ENCODE measurements around the gene ITGB7. TPM values are rescaled to one million over a fixed set of nuclear protein-coding genes. Genes with fewer than 3 reads are reported as not detected.

The ITGB7 gene
- total and polyA plus RNA-seq, 9 of the 15 experiments (the other 6 are each of a cell fraction or from before 2014, with no cell fraction given): 0.06 to 2.0 (median 0.67) TPM

GRCh38 chr12:53213348-53213747, 6.3 kb upstream of the ITGB7 start (continued):
- TF ChIP-seq PYGO2 (tag; IDR thresholded peaks at IDR 0.05): no peak
- TF ChIP-seq NFATC3 (IDR thresholded peaks at IDR 0.05): no peak
- TF ChIP-seq KLF10 (CRISPR knock-in tag; IDR thresholded peaks at IDR 0.05): no peak
- no peak for TF ChIP-seq POLR3G (IDR thresholded peaks at IDR 0.05; ENCODE audit: extremely low read depth, insufficient read length, insufficient replicate concordance)
- TF ChIP-seq ZNF75A (CRISPR knock-in tag; IDR thresholded peaks at IDR 0.05): no peak
- no peak for TF ChIP-seq ZNF407 (IDR thresholded peaks at IDR 0.05; ENCODE audit: low read depth)
- 0 out of 4 replicates have a peak, but pooled peaks of 1 of the 2 experiments have one; percentile 12 for TF ChIP-seq TRIM24 (IDR thresholded peaks at IDR 0.05)
- TF ChIP-seq SNAPC5 (CRISPR knock-in tag; IDR thresholded peaks at IDR 0.05): no peak
- no peak for TF ChIP-seq ZBTB5 (IDR thresholded peaks at IDR 0.05)
- TF ChIP-seq GMEB1 (CRISPR knock-in tag; IDR thresholded peaks at IDR 0.05): no peak
- no peak for TF ChIP-seq TSC22D4 (tag; IDR thresholded peaks at IDR 0.05)
- TF ChIP-seq PHB (CRISPR knock-in tag; IDR thresholded peaks at IDR 0.05): no peak
- no peak for TF ChIP-seq SMAD2 (IDR thresholded peaks at IDR 0.05; ENCODE audit: low read depth, low read length)
- TF ChIP-seq NFIC (IDR thresholded peaks at IDR 0.05): no peak
- TF ChIP-seq MAX (CRISPR knock-in tag; IDR thresholded peaks at IDR 0.05): no peak
- TF ChIP-seq ZNF274 (IDR thresholded peaks at IDR 0.05; ENCODE audit: borderline replicate concordance, low read depth, low read length): no peak
- no peak for TF ChIP-seq SIRT6 (IDR thresholded peaks at IDR 0.05; ENCODE audit: low read depth, low read length)
- no peak for TF ChIP-seq DLX4 (CRISPR knock-in tag; IDR thresholded peaks at IDR 0.05)
